Osteoblast (primary cell): Measurements from ENCODE around the gene ZNF841. TPM values are rescaled to one million over a fixed set of nuclear protein-coding genes. Genes with fewer than 3 reads are reported as not detected.
A peak's percentile ranks its signal among the peaks of the same experiment; 100 is the strongest.
"Not testable (repeated sequence)": the region's sequence is repeated elsewhere in the genome, so short reads cannot be mapped to it uniquely, and the experiment has no call there.

Source experiments
- DNase-seq: peaks from one replicate; pipeline ENCODE4 v3.0.0; 2011; ENCODE audit warnings: low spot score, mixed read lengths; ENCODE audit not compliant: insufficient read length; ENCODE audit errors: missing footprints
- H2AFZ ChIP-seq: 2 replicates; pipeline ENCODE4 v1.6.0; 2011; ENCODE audit warnings: mild to moderate bottlenecking, low read length
- H3K27ac ChIP-seq: 2 replicates; pipeline ENCODE4 v1.5.1; 2011; ENCODE audit warnings: mild to moderate bottlenecking, low read depth, low read length, moderate library complexity
- H3K27me3 ChIP-seq: 2 replicates; pipeline ENCODE4 v1.6.0; 2012; ENCODE audit warnings: mild to moderate bottlenecking, control low read depth, inconsistent platforms, low read length, moderate library complexity; ENCODE audit not compliant: insufficient read depth
- H3K36me3 ChIP-seq: 2 replicates; pipeline ENCODE4 v1.5.1; 2011; ENCODE audit warnings: mild to moderate bottlenecking, low read length, control low read depth, moderate library complexity; ENCODE audit not compliant: insufficient read depth
- H3K4me1 ChIP-seq: 2 replicates; pipeline ENCODE4 v1.5.1; 2011; ENCODE audit warnings: mild to moderate bottlenecking, low read length, control low read depth, moderate library complexity; ENCODE audit not compliant: insufficient read depth
- H3K4me2 ChIP-seq: 2 replicates; pipeline ENCODE4 v1.6.0; 2011; ENCODE audit warnings: mild to moderate bottlenecking, low read length; ENCODE audit not compliant: insufficient read depth
- H3K4me3 ChIP-seq: fragments of 200-600 bp; sonication (generic); 3 replicates; pipeline ENCODE4 v1.5.1; 2012; ENCODE audit warnings: mild to moderate bottlenecking, low read length, inconsistent platforms; ENCODE audit not compliant: insufficient read depth
- H3K79me2 ChIP-seq: 2 replicates; pipeline ENCODE4 v1.6.0; 2012; ENCODE audit warnings: mild to moderate bottlenecking, low read length, control low read depth, inconsistent platforms; ENCODE audit not compliant: insufficient read depth
- H3K9me3 ChIP-seq: 2 replicates; pipeline ENCODE4 v1.5.1; 2011; ENCODE audit warnings: low read depth, low read length, control low read depth
- H4K20me1 ChIP-seq: 2 replicates; pipeline ENCODE4 v1.6.0; 2012; ENCODE audit warnings: mild to moderate bottlenecking, low read length, control low read depth; ENCODE audit not compliant: insufficient read depth
- total RNA-seq: library from RNA; depleted of rRNA; stranded (reverse); fragments of >200 nt; gene quantifications from 2 replicates; pipeline ENCODE4 v1.2.3, GENCODE V29; 2012
- TF ChIP-seq, protein P1 (sequence below): IDR thresholded peaks from 2 replicates; pipeline ENCODE4 v1.5.1; 2011; ENCODE audit warnings: mild to moderate bottlenecking, low read depth, low read length, moderate library complexity; ENCODE audit errors: extremely low read depth

The ZNF841 gene
- total RNA-seq, 1 donor = 27.9 TPM

DNA sequence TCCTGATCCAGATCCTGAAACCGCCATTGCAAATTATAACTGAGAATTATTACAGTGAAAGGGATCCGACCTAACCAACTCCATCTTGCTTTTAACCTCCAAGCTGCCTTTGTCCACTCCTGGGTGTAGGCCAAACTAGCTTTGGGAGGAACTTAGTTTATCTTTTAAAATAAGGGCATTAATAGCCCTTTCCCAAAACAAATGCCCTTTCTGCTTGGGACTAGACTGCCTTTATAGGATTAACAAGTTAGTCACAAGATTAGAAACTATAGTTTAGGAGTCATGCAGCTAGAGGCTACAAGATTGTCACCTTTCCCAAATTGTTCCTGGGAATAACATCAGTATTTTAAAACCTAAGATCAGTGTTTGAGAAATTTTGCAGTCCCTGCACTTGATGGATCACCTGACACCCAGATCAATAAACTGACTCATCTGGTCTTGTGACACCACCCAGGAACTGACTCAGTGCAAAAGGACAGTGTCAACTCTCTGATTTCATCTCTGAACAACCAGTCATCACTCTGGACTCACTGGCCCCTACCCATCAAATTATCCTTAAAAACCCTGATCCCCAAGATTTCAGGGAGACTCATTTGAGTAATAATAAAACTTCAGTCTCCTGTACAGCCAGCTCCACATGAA, 4.1 kb upstream of the ZNF841 start:
- peak; percentile 19 for DNase-seq
- Histone ChIP-seq H3K36me3 (no peaks in the 10 kb centered on the region), H3K27me3 (no peaks in the 10 kb centered on the region), H3K4me2 (no peak overlapping the region), H2AFZ (no peak overlapping the region), H3K4me1 (no peaks in the 10 kb centered on the region), H3K4me3 (no peak overlapping the region), H3K27ac (no peak overlapping the region), H4K20me1 (peaks cover 3% of the 10 kb centered on the region), H3K79me2 (peaks cover 10% of the 10 kb centered on the region), H3K9me3 (peaks cover 6% of the 10 kb centered on the region)
- TF ChIP-seq, protein P1, sequence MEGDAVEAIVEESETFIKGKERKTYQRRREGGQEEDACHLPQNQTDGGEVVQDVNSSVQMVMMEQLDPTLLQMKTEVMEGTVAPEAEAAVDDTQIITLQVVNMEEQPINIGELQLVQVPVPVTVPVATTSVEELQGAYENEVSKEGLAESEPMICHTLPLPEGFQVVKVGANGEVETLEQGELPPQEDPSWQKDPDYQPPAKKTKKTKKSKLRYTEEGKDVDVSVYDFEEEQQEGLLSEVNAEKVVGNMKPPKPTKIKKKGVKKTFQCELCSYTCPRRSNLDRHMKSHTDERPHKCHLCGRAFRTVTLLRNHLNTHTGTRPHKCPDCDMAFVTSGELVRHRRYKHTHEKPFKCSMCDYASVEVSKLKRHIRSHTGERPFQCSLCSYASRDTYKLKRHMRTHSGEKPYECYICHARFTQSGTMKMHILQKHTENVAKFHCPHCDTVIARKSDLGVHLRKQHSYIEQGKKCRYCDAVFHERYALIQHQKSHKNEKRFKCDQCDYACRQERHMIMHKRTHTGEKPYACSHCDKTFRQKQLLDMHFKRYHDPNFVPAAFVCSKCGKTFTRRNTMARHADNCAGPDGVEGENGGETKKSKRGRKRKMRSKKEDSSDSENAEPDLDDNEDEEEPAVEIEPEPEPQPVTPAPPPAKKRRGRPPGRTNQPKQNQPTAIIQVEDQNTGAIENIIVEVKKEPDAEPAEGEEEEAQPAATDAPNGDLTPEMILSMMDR = no peak

DNA sequence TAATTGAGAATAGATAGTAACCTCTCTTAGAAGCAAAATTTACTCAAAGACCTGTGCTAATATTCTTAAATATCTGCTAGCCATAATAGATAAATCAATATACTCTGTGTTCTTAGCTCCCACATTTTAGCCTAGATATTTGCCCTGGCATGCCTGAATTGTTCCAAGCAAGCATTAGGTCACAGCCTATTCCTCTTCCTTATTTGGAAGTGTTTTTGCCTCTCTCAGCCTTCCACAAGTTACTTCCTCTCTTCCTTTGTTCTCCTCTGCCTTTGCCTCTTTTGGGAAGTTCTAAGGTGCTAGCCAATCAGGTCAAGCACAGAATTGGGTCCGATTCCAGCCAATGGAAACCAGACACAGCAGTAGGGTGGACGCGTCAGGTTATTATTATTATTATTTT, 851 bp upstream of the ZNF841 start:
- H3K36me3 ChIP-seq = peaks cover 14% of the 10 kb centered on the region
- not testable (repeated sequence) for H3K9me3 ChIP-seq, H3K27ac ChIP-seq, H2AFZ ChIP-seq, H3K4me1 ChIP-seq, DNase-seq, H3K4me3 ChIP-seq, H3K27me3 ChIP-seq
- H3K4me2 ChIP-seq = peak overlapping the region; percentile 54
- H4K20me1 ChIP-seq = peaks cover 11% of the 10 kb centered on the region
- peaks cover 42% of the 10 kb centered on the region for H3K79me2 ChIP-seq

DNA sequence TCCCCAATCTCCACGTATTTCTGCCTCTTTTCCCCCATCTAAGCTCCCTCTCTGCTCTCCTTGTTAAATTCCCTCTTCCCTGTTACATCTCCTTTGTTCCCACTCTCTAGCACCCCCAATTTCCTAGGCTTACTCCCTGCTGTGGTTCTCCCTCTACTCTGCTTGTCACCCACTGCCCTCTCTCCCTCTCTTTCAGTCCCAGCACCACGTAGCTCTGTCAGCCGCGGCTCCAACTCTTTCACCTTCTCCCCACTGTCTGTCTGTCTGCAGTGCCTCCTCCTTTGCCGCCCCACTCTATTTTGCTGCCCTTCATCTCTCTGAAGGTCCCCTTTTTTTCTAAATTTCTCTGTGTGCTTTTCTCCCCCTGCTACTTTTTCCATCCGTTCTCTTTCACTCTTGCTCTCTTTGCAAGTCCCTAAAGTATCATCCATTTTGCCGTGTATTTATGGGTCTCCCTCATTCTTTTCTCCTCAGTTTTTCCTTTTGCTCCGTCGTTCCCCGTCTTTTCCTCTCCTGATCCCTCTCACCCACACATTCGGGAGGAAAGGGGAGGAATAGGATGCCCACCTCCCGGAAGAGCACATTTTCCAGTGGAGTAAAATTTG, 937 bp downstream of the ZNF841 start:
- H3K36me3 ChIP-seq = peaks cover 24% of the 10 kb centered on the region
- TF ChIP-seq, protein P1 = no peak
- H3K4me1 ChIP-seq = peaks cover 6% of the 10 kb centered on the region
- H3K4me3 ChIP-seq = peak overlapping the region; percentile 84
- peak overlapping the region; percentile 82 for H2AFZ ChIP-seq
- H3K79me2 ChIP-seq = peaks cover 59% of the 10 kb centered on the region
- H3K4me2 ChIP-seq = peak overlapping the region; percentile 83
- H3K27me3 ChIP-seq = no peaks in the 10 kb centered on the region
- peaks cover 15% of the 10 kb centered on the region for H4K20me1 ChIP-seq
- H3K9me3 ChIP-seq = peaks cover 4% of the 10 kb centered on the region
- peak; percentile 13 for DNase-seq
- H3K27ac ChIP-seq = peak overlapping the region; percentile 91

DNA sequence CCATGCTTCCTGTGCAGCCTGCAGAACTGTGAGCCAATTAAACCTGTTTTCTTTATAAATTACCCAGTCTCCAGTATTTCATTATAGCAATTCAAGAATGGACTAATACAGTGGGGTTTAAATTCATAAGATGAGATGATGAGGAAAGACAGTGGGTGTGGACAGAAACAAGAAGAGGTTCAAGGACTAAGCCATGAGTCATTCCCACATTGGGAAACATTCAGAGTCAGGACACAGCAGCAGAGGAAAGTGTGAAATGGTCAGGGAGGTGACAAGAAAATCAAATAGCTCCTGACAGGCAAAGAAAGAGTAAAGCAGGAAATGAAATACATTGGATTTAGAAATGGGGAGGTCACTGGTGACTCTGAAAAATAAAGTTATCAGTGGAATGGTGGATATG, 9.1 kb downstream of the ZNF841 start:
- H3K27ac ChIP-seq = no peak overlapping the region
- H3K27me3 ChIP-seq = no peaks in the 10 kb centered on the region
- TF ChIP-seq, protein P1 = no peak
- peaks cover 80% of the 10 kb centered on the region for H3K36me3 ChIP-seq
- peaks cover 9% of the 10 kb centered on the region for H4K20me1 ChIP-seq
- peaks cover 68% of the 10 kb centered on the region for H3K79me2 ChIP-seq
- no peak for DNase-seq
- no peaks in the 10 kb centered on the region for H3K9me3 ChIP-seq
- H3K4me1 ChIP-seq = no peaks in the 10 kb centered on the region
- H2AFZ ChIP-seq = no peak overlapping the region
- no peak overlapping the region for H3K4me3 ChIP-seq
- H3K4me2 ChIP-seq = no peak overlapping the region
